Endothelial cell of umbilical vein (primary cell): Measurements from ENCODE around the gene FOXL2. TPM values are rescaled to one million over a fixed set of nuclear protein-coding genes. Genes with fewer than 3 reads are reported as not detected.

Experiments used
- BruUV-seq: library from RNA; stranded (reverse); fragments of 400-500 nt; replicated peaks from 2 replicates; lab custom pipeline; 2021; lab: Mats Ljungman, UMichigan
- CTCF ChIA-PET: fragments of 300-600, 350-600 bp; sonication (Branson Sonifier 250); formaldehyde crosslinking; loops from one replicate; lab custom pipeline; 2021; ENCODE audit warnings: antibody characterized with exemption, inconsistent platforms; lab: Charles Lee
- POLR2A ChIA-PET: fragments of 300-600, 350-600 bp; sonication (Branson Sonifier 250); formaldehyde crosslinking; loops from one replicate; lab custom pipeline; 2021; ENCODE audit warnings: antibody characterized with exemption, inconsistent platforms; lab: Charles Lee
- DNase-seq: peaks from one replicate; pipeline ENCODE4 v3.0.0-alpha.2; 2011; ENCODE audit warnings: low read depth, low spot score
- FAIRE-seq: peaks from 2 replicates; lab custom pipeline; 2011; peaks lifted over from hg19 to GRCh38; lab: Jason Lieb, UNC
- H2AFZ ChIP-seq: 2 replicates; pipeline ENCODE4 v1.6.0; 2012; ENCODE audit warnings: low read depth, low read length, control low read depth, inconsistent platforms
- H3K27ac ChIP-seq: 2 replicates; pipeline ENCODE4 v1.5.1; 2011; ENCODE audit warnings: low read depth, mild to moderate bottlenecking, control low read depth, low read length, moderate library complexity; ENCODE audit not compliant: insufficient read depth
- H3K27me3 ChIP-seq, 2 experiments: 2 replicates each; pipeline versions ENCODE4 v1.6.0 to v1.6.1; 2011; ENCODE audit warnings: low read length in 2 of 2, mixed read lengths in 1 of 2; ENCODE audit not compliant: control insufficient read depth in 2 of 2, insufficient read depth in 2 of 2
- H3K36me3 ChIP-seq, 2 experiments: 2 replicates in 1 of 2; 3 replicates in 1 of 2; pipeline ENCODE4 v1.5.1; 2011; ENCODE audit warnings: low read length in 2 of 2, mild to moderate bottlenecking in 1 of 2, moderate library complexity in 1 of 2; ENCODE audit not compliant: control insufficient read depth in 2 of 2, insufficient read depth in 2 of 2; ENCODE audit errors: extremely low read depth in 1 of 2
- H3K4me1 ChIP-seq: 3 replicates; pipeline ENCODE4 v1.5.1; 2011; ENCODE audit warnings: mild to moderate bottlenecking, low read length; ENCODE audit not compliant: control insufficient read depth, insufficient read depth; ENCODE audit errors: extremely low read depth
- H3K4me2 ChIP-seq: 2 replicates; pipeline ENCODE4 v1.6.1; 2011; ENCODE audit warnings: low read length, control low read depth, mixed read lengths; ENCODE audit not compliant: insufficient read depth
- H3K4me3 ChIP-seq, 3 experiments: fragments of 200-600 bp in 1 of 3; sonication (generic), shearing (Covaris generic) in 1 of 3; replicated peaks in 1 of 3; 2 replicates each; pipeline ENCODE4 v1.5.1; 2011 to 2016; ENCODE audit warnings: control low read depth in 3 of 3, low read length in 3 of 3, mild to moderate bottlenecking in 2 of 3, inconsistent platforms in 1 of 3, low read depth in 1 of 3, moderate library complexity in 1 of 3; ENCODE audit not compliant: insufficient read depth in 1 of 3
- H3K79me2 ChIP-seq: 2 replicates; pipeline ENCODE4 v1.6.0; 2012; ENCODE audit warnings: low read length, inconsistent platforms; ENCODE audit not compliant: control insufficient read depth, insufficient read depth
- H3K9ac ChIP-seq: replicated peaks from 2 replicates; pipeline ENCODE3; 2011; ENCODE audit warnings: low read length, control low read depth; ENCODE audit not compliant: insufficient read depth; ENCODE audit errors: extremely low read depth
- H3K9me1 ChIP-seq: replicated peaks from 3 replicates; pipeline ENCODE4 v1.6.0; 2011; ENCODE audit warnings: mild to moderate bottlenecking, low read length; ENCODE audit not compliant: control insufficient read depth, insufficient read depth; ENCODE audit errors: extremely low read depth
- H3K9me3 ChIP-seq: replicated peaks from 2 replicates; pipeline ENCODE4 v1.5.1; 2012; ENCODE audit warnings: low read length, inconsistent platforms; ENCODE audit not compliant: control insufficient read depth, insufficient read depth
- H4K20me1 ChIP-seq: replicated peaks from 2 replicates; pipeline ENCODE3; 2011; ENCODE audit warnings: mild to moderate bottlenecking, low read length; ENCODE audit not compliant: control insufficient read depth, insufficient read depth; ENCODE audit errors: extremely low read depth
- EZH2 ChIP-seq: IDR thresholded peaks from 2 replicates; pipeline ENCODE4 v1.6.1; 2012; ENCODE audit warnings: borderline replicate concordance, low read depth, mild to moderate bottlenecking, moderate library complexity, low read length, inconsistent platforms; ENCODE audit not compliant: severe bottlenecking
- FOS ChIP-seq: IDR thresholded peaks from 2 replicates; pipeline ENCODE4 v1.6.1; 2011; ENCODE audit warnings: mild to moderate bottlenecking, low read length, moderate library complexity, borderline replicate concordance; ENCODE audit not compliant: insufficient read depth
- GATA2 ChIP-seq: IDR thresholded peaks from 2 replicates; pipeline ENCODE4 v1.7.0; 2011; ENCODE audit warnings: low read depth, mild to moderate bottlenecking, moderate library complexity, mixed read lengths, low read length; ENCODE audit not compliant: insufficient read length, insufficient read depth
- JUN ChIP-seq: IDR thresholded peaks from 2 replicates; pipeline ENCODE4 v1.6.1; 2011; ENCODE audit warnings: borderline replicate concordance, low read depth; ENCODE audit not compliant: insufficient read length, insufficient read depth
- MYC ChIP-seq: IDR thresholded peaks from one replicate; pipeline ENCODE4 v1.6.1; 2011; ENCODE audit warnings: mild to moderate bottlenecking, low read depth, low read length
- POLR2A ChIP-seq: IDR thresholded peaks from 2 replicates; pipeline ENCODE4 v1.6.1; 2012; ENCODE audit warnings: low read depth, mild to moderate bottlenecking, control low read depth, low read length
- POLR2AphosphoS5 ChIP-seq: IDR thresholded peaks from 2 replicates; pipeline ENCODE4 v1.6.1; 2012; ENCODE audit warnings: low read depth, mild to moderate bottlenecking, control low read depth, low read length, moderate library complexity; ENCODE audit not compliant: insufficient read depth
- dilution Hi-C: fragments of 300-500 bp; cut with MboI; formaldehyde crosslinking; loops from one replicate; pipeline ENCODE4 v1.15.0; 2019; ENCODE audit warnings: low sequenced_read_pairs; ENCODE audit not compliant: extremely low pct_ligation_motif_present
- intact Hi-C: fragments of 100-400 bp; cut with micrococcal nuclease; formaldehyde crosslinking; loops from one replicate; pipeline ENCODE4 v1.10.0; 2022
- polyA plus RNA-seq, 4 experiments: library from polyadenylated mRNA; depleted of rRNA in 3 of 4; stranded (reverse) in 3 of 4; unstranded in 1 of 4; fragments of >200 nt; gene quantifications; 2 replicates each; pipeline versions ENCODE4 v1.2.1 to v1.2.3, GENCODE V29; 2011 to 2012; ENCODE audit warnings: missing spikeins in 1 of 4
- total RNA-seq: library from RNA; stranded (reverse); gene quantifications from 2 replicates; pipeline ENCODE4 v1.2.3, GENCODE V29; 2021
- TF ChIP-seq, protein P1 (sequence below), 2 donors: IDR thresholded peaks; 1 replicate in 1 of 2; 2 replicates in 1 of 2; pipeline ENCODE4 v1.5.1; 2011; ENCODE audit warnings: low read length in 2 of 2, mild to moderate bottlenecking in 2 of 2, moderate library complexity in 2 of 2, control low read depth in 1 of 2, inconsistent platforms in 1 of 2, low read depth in 1 of 2; ENCODE audit not compliant: insufficient read depth in 1 of 2; ENCODE audit errors: extremely low read depth in 1 of 2
- TF ChIP-seq, protein P2 (sequence below): IDR thresholded peaks from 2 replicates; pipeline ENCODE4 v1.6.1; 2011; ENCODE audit not compliant: insufficient read depth, insufficient read length

The FOXL2 gene
- total and polyA plus RNA-seq, 2 donors (not counting 3 experiments of a cell fraction or from before 2014, with no cell fraction given): not detected

- no peaks in the 10 kb centered on the region for H3K4me1 ChIP-seq
- ChIA-PET POLR2A (no interaction called here), CTCF (no interaction called here)
- dilution Hi-C loops (no loop called here), intact Hi-C loops (no loop called here)
- H3K9me3 ChIP-seq: no peaks in the 10 kb centered on the region
- no peaks in the 10 kb centered on the region for H3K79me2 ChIP-seq
- H3K9ac ChIP-seq: no peak overlapping the region
- H3K36me3 ChIP-seq: no peaks in the 10 kb centered on the region
- FAIRE-seq (no peak), DNase-seq (no peak)
- H2AFZ ChIP-seq: no peak overlapping the region
- TF ChIP-seq JUN (no peak), FOS (no peak), EZH2 (no peak), POLR2AphosphoS5 (no peak), MYC (no peak), GATA2 (no peak), POLR2A (no peak)
- TF ChIP-seq, protein P1, sequence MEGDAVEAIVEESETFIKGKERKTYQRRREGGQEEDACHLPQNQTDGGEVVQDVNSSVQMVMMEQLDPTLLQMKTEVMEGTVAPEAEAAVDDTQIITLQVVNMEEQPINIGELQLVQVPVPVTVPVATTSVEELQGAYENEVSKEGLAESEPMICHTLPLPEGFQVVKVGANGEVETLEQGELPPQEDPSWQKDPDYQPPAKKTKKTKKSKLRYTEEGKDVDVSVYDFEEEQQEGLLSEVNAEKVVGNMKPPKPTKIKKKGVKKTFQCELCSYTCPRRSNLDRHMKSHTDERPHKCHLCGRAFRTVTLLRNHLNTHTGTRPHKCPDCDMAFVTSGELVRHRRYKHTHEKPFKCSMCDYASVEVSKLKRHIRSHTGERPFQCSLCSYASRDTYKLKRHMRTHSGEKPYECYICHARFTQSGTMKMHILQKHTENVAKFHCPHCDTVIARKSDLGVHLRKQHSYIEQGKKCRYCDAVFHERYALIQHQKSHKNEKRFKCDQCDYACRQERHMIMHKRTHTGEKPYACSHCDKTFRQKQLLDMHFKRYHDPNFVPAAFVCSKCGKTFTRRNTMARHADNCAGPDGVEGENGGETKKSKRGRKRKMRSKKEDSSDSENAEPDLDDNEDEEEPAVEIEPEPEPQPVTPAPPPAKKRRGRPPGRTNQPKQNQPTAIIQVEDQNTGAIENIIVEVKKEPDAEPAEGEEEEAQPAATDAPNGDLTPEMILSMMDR (IDR thresholded peaks at IDR 0.05; ENCODE audit: extremely low read depth in 1 of 2, insufficient read depth in 1 of 2, low read depth in 1 of 2, low read length in 2 of 2): no peak
- TF ChIP-seq, protein P2, sequence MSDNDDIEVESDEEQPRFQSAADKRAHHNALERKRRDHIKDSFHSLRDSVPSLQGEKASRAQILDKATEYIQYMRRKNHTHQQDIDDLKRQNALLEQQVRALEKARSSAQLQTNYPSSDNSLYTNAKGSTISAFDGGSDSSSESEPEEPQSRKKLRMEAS: no peak
- no peak overlapping the region for H3K27ac ChIP-seq
- H4K20me1 ChIP-seq: no peaks in the 10 kb centered on the region
- H3K27me3 ChIP-seq: peaks cover 0 to 3% of the 10 kb centered on the region in 2 experiments
- H3K4me2 ChIP-seq: no peak overlapping the region
- H3K4me3 ChIP-seq: no peak overlapping the region
- BruUV-seq: no TSS peak
- H3K9me1 ChIP-seq: no peaks in the 10 kb centered on the region
Measured at GRCh38 chr3:138995706-138996105, 48.8 kb upstream of the FOXL2 start.
